Adipocyte (in vitro differentiated cells): ENCODE results near the gene TMEM143.
"Not testable (repeated sequence)": the region's sequence is repeated elsewhere in the genome, so short reads cannot be mapped to it uniquely, and the experiment has no call there.

Source experiments
- DNase-seq: peaks from one replicate; pipeline ENCODE4 v3.0.0-alpha.2; 2015; ENCODE audit warnings: low read depth
- H3K27me3 ChIP-seq: replicated peaks from 2 replicates; pipeline ENCODE4 v1.7.0; 2013; ENCODE audit warnings: mild to moderate bottlenecking, low read length, moderate library complexity; ENCODE audit not compliant: control insufficient read depth, insufficient read depth
- H3K36me3 ChIP-seq: 2 replicates; pipeline ENCODE4 v1.7.0; 2013; ENCODE audit warnings: low read length, mild to moderate bottlenecking, moderate library complexity; ENCODE audit not compliant: control insufficient read depth, insufficient read depth, severe bottlenecking
- H3K4me1 ChIP-seq: 2 replicates; pipeline ENCODE4 v1.7.0; 2013; ENCODE audit warnings: mild to moderate bottlenecking, low read length, moderate library complexity; ENCODE audit not compliant: control insufficient read depth, insufficient read depth
- H3K4me3 ChIP-seq: 2 replicates; pipeline ENCODE4 v1.7.0; 2013; ENCODE audit warnings: mild to moderate bottlenecking, low read length, moderate library complexity
- H3K9ac ChIP-seq: 2 replicates; pipeline ENCODE4 v1.7.0; 2013; ENCODE audit warnings: mild to moderate bottlenecking, low read length, moderate library complexity
- H3K9me3 ChIP-seq: 2 replicates; pipeline ENCODE4 v1.7.0; 2013; ENCODE audit warnings: mild to moderate bottlenecking, low read length, moderate library complexity; ENCODE audit not compliant: control insufficient read depth

The TMEM143 gene

DNA sequence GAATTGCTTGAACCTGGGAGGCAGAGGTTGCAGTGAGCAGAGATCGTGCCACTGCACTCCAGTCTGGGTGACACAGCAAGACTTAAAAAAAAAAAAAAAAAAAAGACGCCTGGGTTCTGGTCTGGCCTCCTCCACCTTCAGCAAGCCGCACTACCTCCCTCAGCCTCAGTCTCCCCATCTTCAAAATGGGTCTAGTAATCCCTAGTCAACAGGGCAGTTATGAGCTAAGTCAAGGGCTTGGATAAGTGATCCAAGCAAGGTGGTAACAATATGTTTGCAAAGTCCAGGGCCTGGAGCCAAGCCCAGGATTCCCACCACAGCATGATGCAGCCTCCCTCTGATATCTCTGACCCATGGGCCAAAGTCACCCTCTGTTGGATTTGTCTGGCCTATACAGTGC is 23.2 kb upstream of the TMEM143 start:
- H3K36me3 ChIP-seq: peaks cover 66% of the 10 kb centered on the region
- no peaks in the 10 kb centered on the region for H3K27me3 ChIP-seq

DNA sequence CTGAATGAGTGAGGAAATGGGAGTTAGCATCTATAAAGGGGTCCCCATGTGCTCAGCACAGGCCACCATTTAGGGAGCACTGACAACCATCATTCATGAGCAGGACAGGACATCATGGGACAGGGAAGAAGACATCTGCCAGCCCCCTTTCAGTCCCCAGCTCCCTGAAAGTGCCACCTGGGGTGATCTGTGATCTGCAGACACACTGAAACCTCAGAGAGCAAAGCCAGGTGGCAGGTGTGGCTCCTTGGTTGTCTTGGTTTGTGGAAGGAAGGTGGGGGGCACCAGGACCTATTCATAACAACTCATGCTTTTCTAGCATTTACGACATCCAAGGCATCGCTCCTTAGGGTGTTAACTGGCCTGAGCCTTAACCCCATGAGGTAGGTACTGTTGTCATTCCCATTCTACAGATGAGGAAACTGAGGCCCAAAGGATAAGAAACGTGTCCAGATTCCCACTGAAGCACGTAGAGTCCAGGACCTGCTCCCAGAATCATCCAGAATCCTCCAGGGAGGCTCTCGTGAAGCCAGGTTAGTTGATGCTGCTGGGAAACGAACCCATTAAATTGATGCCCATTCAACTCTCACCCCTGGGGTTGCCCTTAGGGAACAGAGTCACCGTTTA is 21.8 kb upstream of the TMEM143 start:
- no peaks in the 10 kb centered on the region for H3K27me3 ChIP-seq
- H3K4me3 ChIP-seq: no peak overlapping the region
- H3K36me3 ChIP-seq: peaks cover 76% of the 10 kb centered on the region
- H3K9me3 ChIP-seq: no peaks in the 10 kb centered on the region
- peaks cover 2% of the 10 kb centered on the region for H3K4me1 ChIP-seq
- H3K9ac ChIP-seq: no peak overlapping the region
- DNase-seq: no peak

More for the DNA sequence above, 23.2 kb upstream of the TMEM143 start:
- Histone ChIP-seq H3K9ac (no peak overlapping the region), H3K4me3 (no peak overlapping the region), H3K4me1 (peaks cover 2% of the 10 kb centered on the region), H3K9me3 (no peaks in the 10 kb centered on the region)
- no peak for DNase-seq

DNA sequence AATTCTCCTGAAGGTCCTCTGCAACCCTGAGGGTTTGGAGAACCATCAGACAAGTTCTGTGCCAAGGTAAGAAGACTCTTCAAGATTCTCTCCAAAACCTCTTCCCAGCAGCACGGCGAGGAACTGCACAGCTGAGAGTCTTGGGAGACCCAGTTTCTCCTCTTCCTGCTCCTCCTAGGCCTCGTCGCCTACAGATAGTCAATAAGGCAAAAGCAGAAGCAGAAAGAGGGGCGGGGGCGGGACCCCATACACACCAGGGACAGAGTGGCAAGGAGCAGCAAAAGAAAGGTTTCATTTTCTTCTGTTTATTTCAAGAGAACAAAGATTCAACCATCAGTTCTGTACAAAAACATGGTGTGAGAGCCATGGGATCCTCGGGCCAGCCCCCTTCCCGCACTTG is 18.5 kb upstream of the TMEM143 start:
- H3K4me3 ChIP-seq: no peak overlapping the region
- H3K9me3 ChIP-seq: no peaks in the 10 kb centered on the region
- H3K4me1 ChIP-seq: peaks cover 2% of the 10 kb centered on the region
- no peak overlapping the region for H3K9ac ChIP-seq
- peaks cover 57% of the 10 kb centered on the region for H3K36me3 ChIP-seq
- DNase-seq: no peak
- no peaks in the 10 kb centered on the region for H3K27me3 ChIP-seq

DNA sequence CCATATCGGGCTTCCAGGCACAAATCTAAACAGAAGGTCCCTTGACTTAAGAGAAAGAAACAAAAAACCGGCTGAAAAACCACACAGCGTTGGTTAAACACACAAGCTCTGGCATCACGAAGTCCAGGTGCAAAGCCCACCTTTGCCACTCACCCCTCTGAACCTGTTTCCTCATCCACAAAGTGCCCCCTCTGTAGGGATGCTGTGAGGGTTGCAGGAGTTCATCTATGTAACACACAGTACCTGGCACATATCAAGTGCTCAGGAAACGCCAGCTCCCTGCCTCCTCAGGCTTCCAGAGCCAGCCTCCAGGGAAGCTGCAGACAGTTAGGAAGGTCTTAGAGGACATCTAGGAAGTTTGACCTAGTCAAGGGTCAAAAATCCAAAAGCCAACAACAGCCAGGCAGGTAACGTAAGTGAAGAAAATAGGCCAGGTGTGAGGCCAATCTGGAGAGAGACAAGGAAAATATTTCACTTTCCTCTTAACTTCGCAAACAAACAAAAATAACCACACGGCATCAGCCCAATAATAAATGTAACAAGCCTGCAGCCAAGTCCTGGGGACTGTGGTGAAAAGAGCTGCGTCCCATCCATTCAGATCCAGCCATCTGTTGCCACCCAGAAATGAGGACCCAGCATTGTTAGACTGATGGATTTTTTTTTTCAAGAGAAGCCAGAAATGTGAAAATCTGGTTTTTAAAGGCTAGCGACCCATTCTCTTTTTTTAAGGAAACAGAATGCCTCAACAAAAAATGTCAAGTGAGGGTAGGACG is 17.6 kb upstream of the TMEM143 start:
- peaks cover 48% of the 10 kb centered on the region for H3K36me3 ChIP-seq

DNA sequence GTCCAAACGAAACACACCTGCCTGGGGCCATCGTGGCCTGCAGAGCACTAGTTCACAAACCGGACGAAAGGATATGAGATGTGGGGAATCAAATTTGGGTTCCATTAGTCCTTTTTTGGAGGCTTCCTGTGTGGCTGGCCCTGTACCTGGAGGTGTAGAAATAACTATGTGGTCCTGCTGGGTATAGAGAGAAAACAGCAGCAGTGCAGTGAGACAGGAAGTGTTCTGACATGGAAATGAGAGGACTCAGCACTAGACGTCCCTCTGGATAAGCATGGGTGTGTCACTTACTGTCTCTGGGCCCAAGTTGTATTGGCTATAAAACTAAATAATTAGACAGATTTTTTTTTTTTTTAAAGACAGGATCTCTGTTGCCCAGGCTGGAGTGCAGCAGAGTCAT is 15.3 kb upstream of the TMEM143 start:
- Histone ChIP-seq H3K36me3 (peaks cover 25% of the 10 kb centered on the region), H3K27me3 (no peaks in the 10 kb centered on the region), H3K9me3 (no peaks in the 10 kb centered on the region), H3K4me3 (no peak overlapping the region), H3K9ac (no peak overlapping the region), H3K4me1 (peaks cover 2% of the 10 kb centered on the region)
- no peak for DNase-seq

More for the DNA sequence above, 17.6 kb upstream of the TMEM143 start:
- no peak overlapping the region for H3K4me3 ChIP-seq
- H3K9me3 ChIP-seq: no peaks in the 10 kb centered on the region
- H3K9ac ChIP-seq: no peak overlapping the region
- DNase-seq: no peak
- H3K27me3 ChIP-seq: no peaks in the 10 kb centered on the region
- H3K4me1 ChIP-seq: peaks cover 2% of the 10 kb centered on the region

DNA sequence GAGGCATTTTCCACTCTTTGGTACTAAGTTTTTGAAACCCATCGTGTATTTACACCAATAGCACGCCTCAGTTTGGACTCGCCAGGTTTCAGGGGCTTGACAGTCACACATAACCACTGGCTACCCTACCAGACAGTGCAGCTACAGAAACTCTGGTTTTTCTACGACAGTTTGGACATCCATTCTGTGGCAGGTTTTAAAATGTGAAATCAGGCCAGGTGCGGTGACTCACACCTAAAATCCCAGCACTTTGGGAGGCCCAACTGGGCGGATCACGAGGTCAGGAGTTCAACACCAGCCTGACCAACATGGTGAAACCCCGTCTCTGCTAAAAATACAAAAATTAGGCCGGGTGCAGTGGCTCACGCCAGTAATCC is 14.4 kb upstream of the TMEM143 start:
- no peak overlapping the region for H3K4me3 ChIP-seq
- no peaks in the 10 kb centered on the region for H3K9me3 ChIP-seq
- no peak overlapping the region for H3K9ac ChIP-seq
- H3K27me3 ChIP-seq: no peaks in the 10 kb centered on the region
- H3K4me1 ChIP-seq: peaks cover 2% of the 10 kb centered on the region
- DNase-seq: no peak
- peaks cover 17% of the 10 kb centered on the region for H3K36me3 ChIP-seq

DNA sequence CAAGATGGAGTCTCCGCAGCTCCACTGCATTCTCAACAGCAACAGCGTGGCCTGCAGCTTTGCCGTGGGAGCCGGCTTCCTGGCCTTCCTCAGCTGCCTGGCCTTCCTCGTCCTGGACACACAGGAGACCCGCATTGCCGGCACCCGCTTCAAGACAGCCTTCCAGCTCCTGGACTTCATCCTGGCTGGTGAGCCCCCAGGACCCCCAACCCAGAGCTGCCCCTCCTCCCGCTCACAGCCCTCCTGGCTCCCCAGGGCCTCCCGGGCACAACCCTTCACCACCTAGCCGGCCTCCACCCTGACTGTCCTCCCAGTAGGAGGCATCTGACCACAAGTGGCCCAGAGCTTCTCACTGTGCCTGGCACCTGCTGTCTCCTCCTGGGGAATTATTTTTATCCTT is 9.8 kb upstream of the TMEM143 start:
- no peaks in the 10 kb centered on the region for H3K27me3 ChIP-seq
- H3K36me3 ChIP-seq: no peaks in the 10 kb centered on the region
- no peak overlapping the region for H3K4me3 ChIP-seq
- DNase-seq: no peak
- H3K9me3 ChIP-seq: no peaks in the 10 kb centered on the region
- no peak overlapping the region for H3K9ac ChIP-seq
- no peaks in the 10 kb centered on the region for H3K4me1 ChIP-seq

DNA sequence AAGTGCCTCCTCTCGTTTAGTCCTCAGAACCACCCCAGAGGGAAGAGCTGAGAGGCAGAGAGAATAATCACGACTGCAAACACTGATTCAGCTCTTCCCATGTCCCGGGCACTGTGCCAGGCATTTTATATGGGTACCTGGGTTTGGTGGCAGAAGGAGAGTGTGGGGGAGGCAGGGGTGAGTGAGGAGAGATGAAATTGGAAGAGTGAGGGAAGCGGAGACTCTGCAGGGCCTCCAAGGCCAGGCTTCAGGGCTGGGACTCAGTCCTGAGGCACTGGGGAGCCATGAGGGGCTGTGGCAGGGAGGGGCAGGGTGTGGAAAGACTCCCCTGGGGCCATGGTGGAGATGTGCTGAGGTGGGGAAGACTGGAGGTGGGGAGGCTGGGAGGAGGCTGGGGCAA is 9.2 kb upstream of the TMEM143 start:
- H3K27me3 ChIP-seq: no peaks in the 10 kb centered on the region
- DNase-seq: no peak
- no peaks in the 10 kb centered on the region for H3K9me3 ChIP-seq
- H3K9ac ChIP-seq: no peak overlapping the region
- no peaks in the 10 kb centered on the region for H3K4me1 ChIP-seq
- no peaks in the 10 kb centered on the region for H3K36me3 ChIP-seq
- H3K4me3 ChIP-seq: no peak overlapping the region

DNA sequence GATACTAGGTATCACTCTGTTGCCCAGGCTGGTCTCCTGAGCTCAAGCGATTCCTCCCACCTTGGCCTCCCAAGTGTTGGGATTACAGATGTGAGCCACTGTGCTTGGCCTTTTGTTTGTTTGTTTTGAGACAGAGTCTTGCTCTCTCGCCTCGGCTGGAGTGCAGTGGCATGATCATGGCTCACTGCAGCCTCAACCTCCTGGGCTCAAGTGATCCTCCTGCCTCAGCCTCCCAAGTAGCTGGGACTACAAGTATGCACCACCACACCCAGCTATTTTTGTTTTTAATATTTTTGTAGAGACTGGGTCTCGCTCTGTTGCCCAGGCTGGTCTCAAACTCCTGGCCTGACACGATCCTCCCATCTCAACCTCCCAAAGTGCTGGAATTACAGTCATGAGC is 8.0 kb upstream of the TMEM143 start:
- not testable (repeated sequence) for H3K9ac ChIP-seq, H3K27me3 ChIP-seq, H3K4me3 ChIP-seq, DNase-seq, H3K9me3 ChIP-seq, H3K4me1 ChIP-seq, H3K36me3 ChIP-seq

DNA sequence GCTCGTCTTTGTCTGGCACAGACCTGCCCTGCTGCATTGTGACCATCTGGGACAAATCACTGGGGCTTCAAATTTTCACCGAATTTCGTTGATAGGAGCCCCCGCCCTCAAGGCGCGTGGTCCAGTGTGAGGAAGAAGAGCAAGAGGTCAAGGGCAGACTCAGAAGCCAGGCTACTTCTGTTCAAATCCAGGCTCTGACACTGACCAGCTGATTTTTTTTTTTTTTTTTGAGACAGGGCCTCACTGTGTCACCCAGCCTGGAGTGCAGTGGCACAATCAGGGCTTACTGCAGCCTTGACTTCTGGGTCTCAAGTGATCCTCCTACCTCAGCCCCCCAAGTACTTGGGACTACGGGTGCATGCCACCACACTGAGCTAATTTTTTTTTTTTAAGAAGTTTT is 7.6 kb upstream of the TMEM143 start:
- no peaks in the 10 kb centered on the region for H3K9me3 ChIP-seq
- no peak for DNase-seq
- H3K4me1 ChIP-seq: no peaks in the 10 kb centered on the region
- H3K9ac ChIP-seq: no peak overlapping the region
- no peaks in the 10 kb centered on the region for H3K27me3 ChIP-seq
- H3K36me3 ChIP-seq: no peaks in the 10 kb centered on the region
- H3K4me3 ChIP-seq: no peak overlapping the region

DNA sequence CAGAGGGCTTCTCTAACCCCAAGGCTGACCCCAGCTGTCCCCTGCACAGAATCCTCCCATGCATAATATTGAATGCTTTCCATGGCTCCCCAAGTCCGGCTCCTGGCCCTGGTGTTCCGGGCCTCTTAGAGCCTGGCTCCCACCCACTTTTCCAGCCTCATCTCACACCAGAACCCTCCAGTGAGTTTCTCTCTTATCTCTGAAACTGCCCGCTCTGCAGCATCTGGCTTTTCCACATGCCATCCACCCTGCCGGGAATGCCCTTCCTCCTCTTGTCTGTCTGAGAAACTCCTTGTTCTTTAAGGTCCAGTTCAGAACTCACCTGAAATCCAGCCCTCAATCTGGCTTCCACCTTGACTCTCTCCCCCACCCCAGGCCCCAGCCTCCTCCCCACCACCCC is 7.2 kb upstream of the TMEM143 start:
- no peak overlapping the region for H3K9ac ChIP-seq
- H3K4me3 ChIP-seq: no peak overlapping the region
- no peak for DNase-seq
- no peaks in the 10 kb centered on the region for H3K4me1 ChIP-seq
- H3K9me3 ChIP-seq: no peaks in the 10 kb centered on the region
- no peaks in the 10 kb centered on the region for H3K36me3 ChIP-seq
- H3K27me3 ChIP-seq: no peaks in the 10 kb centered on the region

DNA sequence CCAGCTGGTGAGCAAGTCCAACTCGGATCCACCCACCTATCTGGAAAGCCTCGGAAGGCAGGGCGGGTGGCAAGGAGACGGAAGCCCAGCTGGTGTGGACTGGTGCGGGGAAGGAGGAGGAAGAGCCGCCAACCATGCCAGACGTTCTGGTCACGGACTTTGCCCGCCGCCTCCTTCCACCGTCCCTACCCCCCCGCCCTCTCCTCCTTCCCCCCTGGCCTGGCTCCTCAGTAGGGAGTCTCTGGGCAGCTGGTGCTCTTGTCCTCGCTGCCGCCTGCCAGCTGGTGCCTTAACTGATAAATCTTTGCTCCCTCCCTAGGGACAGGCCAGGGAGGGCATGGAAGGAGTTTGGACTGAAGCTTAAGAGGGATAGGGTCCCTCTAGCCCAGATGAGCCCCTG is 5.2 kb upstream of the TMEM143 start:
- Histone ChIP-seq H3K9ac (no peak overlapping the region), H3K27me3 (no peaks in the 10 kb centered on the region), H3K4me1 (no peaks in the 10 kb centered on the region), H3K36me3 (no peaks in the 10 kb centered on the region), H3K9me3 (no peaks in the 10 kb centered on the region), H3K4me3 (no peak overlapping the region)
- DNase-seq: no peak
